Epithelial cell of esophagus (primary cell): ENCODE results near the gene PSMD12.
"Not testable (repeated sequence)": the region's sequence is repeated elsewhere in the genome, so short reads cannot be mapped to it uniquely, and the experiment has no call there.

Experiments used
- DNase-seq: peaks from one replicate; pipeline ENCODE4 v3.0.0; 2010; ENCODE audit warnings: low read depth
- H3K4me3 ChIP-seq: 2 replicates; pipeline ENCODE4 v1.5.1; 2011; ENCODE audit warnings: mild to moderate bottlenecking, low read length, control low read depth
- CTCF ChIP-seq: IDR thresholded peaks from 2 replicates; pipeline ENCODE4 v1.5.1; 2011; ENCODE audit warnings: low read depth, mild to moderate bottlenecking, low read length, control low read depth, inconsistent platforms; ENCODE audit not compliant: insufficient read depth; ENCODE audit errors: missing control alignments

The PSMD12 gene

GRCh38 chr17:67388986-67389385 is 22.6 kb upstream of the PSMD12 start:
- no peak for DNase-seq

DNA sequence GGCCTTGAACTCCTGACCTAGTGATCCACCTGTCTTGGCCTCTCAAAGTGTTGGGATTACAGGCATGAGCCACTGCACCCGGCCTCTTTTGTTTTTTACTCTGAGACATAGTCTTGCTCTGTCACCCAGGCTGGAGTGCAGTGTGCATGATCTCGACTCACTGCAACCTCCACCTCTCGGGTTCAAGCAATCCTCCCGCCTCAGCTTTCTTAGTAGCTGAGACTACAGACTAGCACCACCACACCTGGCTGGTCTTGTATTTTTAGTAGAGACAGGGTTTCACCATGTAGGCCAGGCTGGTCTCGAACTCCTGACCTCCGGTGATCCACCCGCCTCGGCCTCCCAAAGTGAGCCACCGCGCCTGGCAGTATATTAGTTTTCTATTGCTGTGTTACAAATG is 22.2 kb upstream of the PSMD12 start:
- not testable (repeated sequence) for DNase-seq, H3K4me3 ChIP-seq

More at GRCh38 chr17:67388986-67389385, 22.6 kb upstream of the PSMD12 start:
- TF ChIP-seq CTCF: no peak
- no peak overlapping the region for H3K4me3 ChIP-seq

- no peak overlapping the region for H3K4me3 ChIP-seq
- peak; percentile 60 for DNase-seq
- peak; percentile 80 for TF ChIP-seq CTCF
These were observed 20.7 kb upstream of the PSMD12 start for GRCh38 chr17:67386965-67387551.

DNA sequence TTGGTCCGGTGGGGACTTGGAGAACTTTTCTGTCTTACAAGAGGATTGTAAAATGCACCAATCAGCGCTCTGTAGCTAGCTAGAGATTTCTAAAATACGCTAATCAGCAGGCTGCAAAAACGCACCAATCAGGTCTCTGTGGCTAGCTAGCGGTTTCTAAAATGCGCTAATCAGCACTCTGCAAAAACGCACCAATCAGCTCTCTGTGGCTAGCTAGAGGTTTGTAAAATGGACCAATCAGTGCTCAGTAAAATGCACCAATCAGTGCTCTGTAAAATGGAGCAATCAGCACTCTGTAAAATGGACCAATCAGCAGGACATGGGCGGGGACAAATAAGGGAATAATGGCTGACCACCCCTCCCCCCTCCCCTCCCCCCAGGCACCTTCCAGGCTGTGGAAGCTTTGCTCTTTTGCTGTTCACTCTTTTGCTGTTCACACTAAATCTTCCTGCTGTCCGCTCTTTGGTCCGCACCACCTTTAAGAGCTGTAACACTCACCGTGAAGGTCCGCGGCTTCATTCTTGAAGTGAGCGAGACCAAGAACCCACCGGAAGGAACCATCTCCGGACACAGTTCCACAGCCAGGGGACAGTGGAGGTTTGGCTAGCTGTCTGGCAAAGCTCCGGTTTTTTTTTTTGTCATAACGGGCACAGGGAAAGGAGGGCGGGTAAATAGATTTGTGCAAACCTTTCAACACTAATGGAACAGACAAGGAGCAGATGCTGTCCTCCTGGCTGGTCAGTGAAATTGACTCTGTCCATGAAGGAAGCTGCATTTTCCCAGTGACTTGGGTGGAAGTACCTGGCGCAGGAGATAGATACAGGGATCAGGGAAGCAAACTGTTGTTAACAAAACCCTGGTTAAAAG is 19.0 kb upstream of the PSMD12 start:
- DNase-seq: no peak
- no peak overlapping the region for H3K4me3 ChIP-seq
- TF ChIP-seq CTCF: no peak

- no peak for TF ChIP-seq CTCF
- H3K4me3 ChIP-seq: no peak overlapping the region
- no peak for DNase-seq
These were observed 15.5 kb upstream of the PSMD12 start for GRCh38 chr17:67381929-67382257.

DNA sequence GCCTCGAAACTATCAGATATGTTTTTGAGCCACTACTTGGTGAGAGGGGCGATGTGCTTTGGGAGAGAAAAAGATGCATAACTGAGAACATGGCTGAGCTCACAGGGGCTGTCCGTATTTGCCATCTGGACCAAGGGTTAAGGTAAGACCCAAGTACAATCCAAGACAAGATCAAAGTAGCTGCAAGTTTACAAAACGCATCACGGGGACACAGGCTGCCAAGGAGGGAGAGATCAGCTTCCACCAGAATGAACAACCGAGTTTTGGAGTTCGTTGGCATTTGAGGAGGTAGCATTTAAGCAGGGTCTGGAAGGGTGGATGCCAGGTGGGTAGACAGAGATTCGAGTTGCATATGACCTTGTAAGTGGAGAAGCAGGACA is 12.9 kb upstream of the PSMD12 start:
- TF ChIP-seq CTCF: no peak
- no peak for DNase-seq
- peak overlapping the region; percentile 47 for H3K4me3 ChIP-seq

DNA sequence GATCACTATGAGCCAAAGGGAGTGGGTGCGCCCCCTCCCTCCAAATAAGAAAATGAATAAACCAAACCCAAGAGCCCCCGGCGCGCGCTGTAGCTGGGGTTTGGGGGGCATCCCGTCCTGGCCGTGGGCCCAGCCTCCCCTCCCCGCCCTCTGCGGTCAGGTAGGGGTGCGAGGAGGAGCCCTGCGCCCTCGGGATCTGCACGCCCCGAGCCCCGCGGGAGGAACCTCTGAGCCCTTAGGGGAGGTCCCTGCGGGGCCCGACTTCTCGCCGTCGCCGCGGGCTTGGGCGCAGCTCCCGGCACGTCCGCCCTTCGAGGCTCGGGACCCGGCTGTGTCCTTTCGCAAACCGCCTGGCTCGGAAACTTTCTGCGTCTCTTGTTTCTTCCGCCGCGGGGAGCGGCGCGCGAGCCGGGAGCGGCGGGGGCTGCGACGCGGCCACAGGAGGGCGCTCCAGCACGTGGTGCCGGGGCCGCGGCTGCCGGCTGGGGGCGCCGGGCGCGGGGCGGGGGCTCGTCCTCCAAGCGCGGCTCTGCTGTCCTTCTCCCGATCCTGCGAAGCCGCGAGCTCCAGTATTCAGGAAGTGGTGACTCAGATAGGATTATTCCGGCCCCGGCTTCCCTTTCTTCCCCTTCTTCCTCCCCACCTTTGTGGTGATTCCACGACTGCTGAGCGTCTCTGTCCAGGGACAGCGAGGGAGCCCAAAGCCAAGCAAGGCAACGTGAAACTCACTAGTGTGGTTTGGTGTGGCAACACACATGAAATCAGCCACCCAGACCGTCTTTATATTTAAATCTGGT is 12.3 kb upstream of the PSMD12 start:
- no peak for TF ChIP-seq CTCF
- peak; percentile 75 for DNase-seq
- peak overlapping the region; percentile 86 for H3K4me3 ChIP-seq
